ENCODE data around the gene TMEM256. TPM values are rescaled to one million over a fixed set of nuclear protein-coding genes. Genes with fewer than 3 reads are reported as not detected.

Gene TMEM256
- total and polyA plus RNA-seq, 4 donors = 35.0 to 224 (median 87.3) TPM

DNA sequence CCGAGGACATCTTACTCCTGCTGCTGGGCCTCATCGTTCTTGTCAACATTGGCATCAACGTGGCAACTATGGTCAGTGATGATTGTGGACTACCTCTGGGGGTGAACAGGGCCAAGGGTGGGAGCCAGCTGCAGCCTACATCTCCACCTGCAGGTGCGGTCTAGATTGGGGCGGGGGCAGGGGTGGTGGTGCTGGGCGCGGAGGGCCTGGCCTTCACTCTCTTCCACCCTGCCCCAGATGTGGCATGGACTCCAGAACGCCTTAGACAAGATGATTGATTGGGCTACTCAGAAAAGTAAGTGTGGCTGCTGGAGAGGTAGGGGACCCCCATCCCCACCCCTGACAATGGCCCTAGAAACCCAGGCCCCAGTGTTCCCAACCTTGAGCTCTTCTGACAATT, 21.9 kb upstream of the TMEM256 start:
- no peak for ATAC-seq (ENCODE audit: low FRiP score)
- H3K4me3 ChIP-seq (ENCODE audit: low read length in 2 of 2) = no peak overlapping the region
- WGBS, 2 donors = 82 to 92% methylated on average over 8 of the region's 8 CpGs
- no peaks in the 10 kb centered on the region for H3K9me3 ChIP-seq (ENCODE audit: control insufficient read depth, low read length)
- no peak for DNase-seq
- H3K36me3 ChIP-seq (ENCODE audit: control insufficient read depth in 1 of 2, insufficient read depth in 2 of 2, low read length in 1 of 2) = no peaks in the 10 kb centered on the region
- no peaks in the 10 kb centered on the region for H3K4me1 ChIP-seq (ENCODE audit: control insufficient read depth in 1 of 2, insufficient read depth in 2 of 2, low read length in 2 of 2)
- H3K27me3 ChIP-seq (ENCODE audit: control insufficient read depth in 1 of 2, insufficient read depth in 2 of 2, low read length in 1 of 2) = no peaks in the 10 kb centered on the region
- intact Hi-C loops (cut with DNase I) = no loop called here
- no peak overlapping the region for H3K27ac ChIP-seq (ENCODE audit: low read depth in 1 of 2, low read length in 2 of 2)

- Histone ChIP-seq H3K27me3 (ENCODE audit: control insufficient read depth in 1 of 2, insufficient read depth in 2 of 2, low read length in 1 of 2) (no peaks in the 10 kb centered on the region), H3K4me1 (ENCODE audit: control insufficient read depth in 1 of 2, insufficient read depth in 2 of 2, low read length in 2 of 2) (no peaks in the 10 kb centered on the region), H3K27ac (ENCODE audit: low read depth in 1 of 2, low read length in 2 of 2) (no peak within 1 kb of the TSS), H3K4me3 (ENCODE audit: low read length in 2 of 2) (no peak within 1 kb of the TSS), H3K9me3 (ENCODE audit: control insufficient read depth, low read length) (no peaks in the 10 kb centered on the region), H3K36me3 (ENCODE audit: control insufficient read depth in 1 of 2, insufficient read depth in 2 of 2, low read length in 1 of 2) (no peaks in the 10 kb centered on the region)
- WGBS, 2 donors = 80 to 84% methylated on average over 7 of the region's 7 CpGs
- no peak for ATAC-seq (ENCODE audit: low FRiP score)
- intact Hi-C loops (cut with DNase I) = no loop called here
- DNase-seq = no peak
Measured at GRCh38 chr17:7425316-7425715, 21.4 kb upstream of the TMEM256 start, which contains the start of gene SPEM2. TSS of gene SPEM2 (plus strand) at chr17:7425616. CDS start at chr17:7425689, 73 bp downstream.

GRCh38 chr17:7423679-7424078, 19.8 kb upstream of the TMEM256 start:
- intact Hi-C loops (cut with DNase I) = no loop called here
- Histone ChIP-seq H3K27me3 (ENCODE audit: control insufficient read depth in 1 of 2, insufficient read depth in 2 of 2, low read length in 1 of 2) (no peaks in the 10 kb centered on the region), H3K27ac (ENCODE audit: low read depth in 1 of 2, low read length in 2 of 2) (no peak overlapping the region), H3K4me1 (ENCODE audit: control insufficient read depth in 1 of 2, insufficient read depth in 2 of 2, low read length in 2 of 2) (no peaks in the 10 kb centered on the region), H3K36me3 (ENCODE audit: control insufficient read depth in 1 of 2, insufficient read depth in 2 of 2, low read length in 1 of 2) (no peaks in the 10 kb centered on the region), H3K9me3 (ENCODE audit: control insufficient read depth, low read length) (no peaks in the 10 kb centered on the region), H3K4me3 (ENCODE audit: low read length in 2 of 2) (no peak overlapping the region)
- ATAC-seq (ENCODE audit: low FRiP score) (no peak), DNase-seq (no peak)
- WGBS, 2 donors = 53 to 54% methylated on average over 4 of the region's 4 CpGs

GRCh38 chr17:7421186-7421585, 17.3 kb upstream of the TMEM256 start:
- WGBS, 2 donors = 94% methylated on average over 16 of the region's 16 CpGs
- H3K4me3 ChIP-seq (ENCODE audit: low read length in 2 of 2) = no peak overlapping the region

GRCh38 chr17:7419819-7420610, 16.1 kb upstream of the TMEM256 start, which contains the start of gene SPEM1:
TSS of gene SPEM1 (plus strand) at chr17:7420324. CDS start at chr17:7420385, 61 bp downstream.
- H3K4me1 ChIP-seq (ENCODE audit: control insufficient read depth in 1 of 2, insufficient read depth in 2 of 2, low read length in 2 of 2) = no peaks in the 10 kb centered on the region
- H3K4me3 ChIP-seq (ENCODE audit: low read length in 2 of 2) = no peak within 1 kb of the TSS
- no peak within 1 kb of the TSS for H3K27ac ChIP-seq (ENCODE audit: low read depth in 1 of 2, low read length in 2 of 2)
- H3K36me3 ChIP-seq (ENCODE audit: control insufficient read depth in 1 of 2, insufficient read depth in 2 of 2, low read length in 1 of 2) = no peaks in the 10 kb centered on the region
- H3K9me3 ChIP-seq (ENCODE audit: control insufficient read depth, low read length) = no peaks in the 10 kb centered on the region
- DNase-seq (no peak), ATAC-seq (ENCODE audit: low FRiP score) (no peak)
- intact Hi-C loops (cut with DNase I) = no loop called here
- WGBS, 2 donors = 78% methylated on average over 17 of the region's 17 CpGs
- H3K27me3 ChIP-seq (ENCODE audit: control insufficient read depth in 1 of 2, insufficient read depth in 2 of 2, low read length in 1 of 2) = no peaks in the 10 kb centered on the region

More at GRCh38 chr17:7421186-7421585, 17.3 kb upstream of the TMEM256 start:
- no peaks in the 10 kb centered on the region for H3K36me3 ChIP-seq (ENCODE audit: control insufficient read depth in 1 of 2, insufficient read depth in 2 of 2, low read length in 1 of 2)
- no peaks in the 10 kb centered on the region for H3K27me3 ChIP-seq (ENCODE audit: control insufficient read depth in 1 of 2, insufficient read depth in 2 of 2, low read length in 1 of 2)
- no peak overlapping the region for H3K27ac ChIP-seq (ENCODE audit: low read depth in 1 of 2, low read length in 2 of 2)
- intact Hi-C loops (cut with DNase I) = no loop called here
- no peaks in the 10 kb centered on the region for H3K4me1 ChIP-seq (ENCODE audit: control insufficient read depth in 1 of 2, insufficient read depth in 2 of 2, low read length in 2 of 2)
- H3K9me3 ChIP-seq (ENCODE audit: control insufficient read depth, low read length) = no peaks in the 10 kb centered on the region
- ATAC-seq (ENCODE audit: low FRiP score) (no peak), DNase-seq (no peak)

DNA sequence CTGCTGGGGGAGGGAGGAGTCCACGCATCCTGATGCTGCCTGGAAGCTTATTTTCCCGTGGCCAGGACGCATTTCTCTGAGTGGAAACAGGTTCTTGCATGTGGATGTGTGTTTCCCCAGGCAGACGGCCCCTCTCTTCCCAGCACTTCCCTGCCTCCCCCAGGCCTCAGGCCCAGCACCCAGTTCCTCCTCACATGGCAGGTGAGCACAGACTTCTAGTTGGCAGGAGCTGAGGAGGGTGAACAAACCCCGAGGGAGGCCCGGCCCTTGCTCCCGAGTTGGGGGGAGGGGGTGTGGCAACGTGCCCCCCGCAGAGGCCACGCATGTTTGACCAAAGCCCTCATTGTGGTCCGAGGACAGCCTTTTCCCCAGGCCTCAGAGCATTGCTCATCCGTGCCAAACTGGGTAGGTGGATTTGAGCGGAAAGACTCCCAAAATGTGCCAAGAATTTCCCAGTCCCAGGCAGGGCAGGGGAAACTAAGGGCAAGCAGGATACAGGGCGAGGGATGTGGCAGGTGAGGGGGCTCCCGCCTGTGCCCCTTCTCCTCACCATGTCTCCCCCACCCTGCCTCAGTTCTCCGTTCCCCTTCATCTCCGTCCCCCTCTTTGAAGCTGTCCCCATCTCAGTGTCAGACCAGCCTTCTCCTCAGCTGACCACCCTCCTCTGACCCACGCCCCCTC, 14.7 kb upstream of the TMEM256 start:
- Histone ChIP-seq H3K27ac (ENCODE audit: low read depth in 1 of 2, low read length in 2 of 2) (no peak overlapping the region), H3K27me3 (ENCODE audit: control insufficient read depth in 1 of 2, insufficient read depth in 2 of 2, low read length in 1 of 2) (no peaks in the 10 kb centered on the region), H3K4me1 (ENCODE audit: control insufficient read depth in 1 of 2, insufficient read depth in 2 of 2, low read length in 2 of 2) (no peaks in the 10 kb centered on the region), H3K4me3 (ENCODE audit: low read length in 2 of 2) (no peak overlapping the region), H3K9me3 (ENCODE audit: control insufficient read depth, low read length) (no peaks in the 10 kb centered on the region), H3K36me3 (ENCODE audit: control insufficient read depth in 1 of 2, insufficient read depth in 2 of 2, low read length in 1 of 2) (no peaks in the 10 kb centered on the region)
- 71 to 74% methylated on average over 18 of the region's 18 CpGs for WGBS, 2 donors
- DNase-seq (no peak), ATAC-seq (ENCODE audit: low FRiP score) (no peak)
- intact Hi-C loops (cut with DNase I) = no loop called here

DNA sequence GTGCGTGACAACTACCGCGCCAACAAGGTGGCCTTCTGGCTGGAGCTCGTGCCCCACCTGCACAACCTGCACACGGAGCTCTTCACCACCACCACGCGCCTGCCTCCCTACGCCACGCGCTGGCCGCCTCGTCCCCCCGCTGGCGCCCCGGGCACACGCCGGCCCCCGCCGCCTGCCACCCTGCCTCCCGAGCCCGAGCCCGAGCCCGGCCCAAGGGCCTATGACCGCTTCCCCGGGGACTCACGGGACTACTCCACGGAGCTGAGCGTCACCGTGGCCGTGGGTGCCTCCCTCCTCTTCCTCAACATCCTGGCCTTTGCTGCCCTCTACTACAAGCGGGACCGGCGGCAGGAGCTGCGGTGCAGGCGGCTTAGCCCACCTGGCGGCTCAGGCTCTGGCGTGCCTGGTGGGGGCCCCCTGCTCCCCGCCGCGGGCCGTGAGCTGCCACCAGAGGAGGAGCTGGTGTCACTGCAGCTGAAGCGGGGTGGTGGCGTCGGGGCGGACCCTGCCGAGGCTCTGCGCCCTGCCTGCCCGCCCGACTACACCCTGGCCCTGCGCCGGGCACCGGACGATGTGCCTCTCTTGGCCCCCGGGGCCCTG, 13.3 kb upstream of the TMEM256 start:
- no peak overlapping the region for H3K4me3 ChIP-seq (ENCODE audit: low read length in 2 of 2)
- no peaks in the 10 kb centered on the region for H3K27me3 ChIP-seq (ENCODE audit: control insufficient read depth in 1 of 2, insufficient read depth in 2 of 2, low read length in 1 of 2)
- no peak for ATAC-seq (ENCODE audit: low FRiP score)
- 95 to 96% methylated on average over 51 to 54 of the region's 54 CpGs for WGBS, 2 donors
- H3K27ac ChIP-seq (ENCODE audit: low read depth in 1 of 2, low read length in 2 of 2) = no peak overlapping the region
- intact Hi-C loops (cut with DNase I) = no loop called here
- no peaks in the 10 kb centered on the region for H3K4me1 ChIP-seq (ENCODE audit: control insufficient read depth in 1 of 2, insufficient read depth in 2 of 2, low read length in 2 of 2)
- no peaks in the 10 kb centered on the region for H3K36me3 ChIP-seq (ENCODE audit: control insufficient read depth in 1 of 2, insufficient read depth in 2 of 2, low read length in 1 of 2)
- no peaks in the 10 kb centered on the region for H3K9me3 ChIP-seq (ENCODE audit: control insufficient read depth, low read length)
- DNase-seq = no peak

GRCh38 chr17:7416323-7416722, 12.4 kb upstream of the TMEM256 start:
- DNase-seq (no peak), ATAC-seq (ENCODE audit: low FRiP score) (no peak)
- Histone ChIP-seq H3K9me3 (ENCODE audit: control insufficient read depth, low read length) (no peaks in the 10 kb centered on the region), H3K27me3 (ENCODE audit: control insufficient read depth in 1 of 2, insufficient read depth in 2 of 2, low read length in 1 of 2) (no peaks in the 10 kb centered on the region), H3K36me3 (ENCODE audit: control insufficient read depth in 1 of 2, insufficient read depth in 2 of 2, low read length in 1 of 2) (no peaks in the 10 kb centered on the region), H3K4me1 (ENCODE audit: control insufficient read depth in 1 of 2, insufficient read depth in 2 of 2, low read length in 2 of 2) (no peaks in the 10 kb centered on the region), H3K27ac (ENCODE audit: low read depth in 1 of 2, low read length in 2 of 2) (no peak overlapping the region), H3K4me3 (ENCODE audit: low read length in 2 of 2) (no peak overlapping the region)
- WGBS, 2 donors = 81% methylated on average over 6 of the region's 6 CpGs
- intact Hi-C loops (cut with DNase I) = no loop called here

All from aorta (tissue), 5 donors.